Measurements from ENCODE around the gene SDE2.

DNA sequence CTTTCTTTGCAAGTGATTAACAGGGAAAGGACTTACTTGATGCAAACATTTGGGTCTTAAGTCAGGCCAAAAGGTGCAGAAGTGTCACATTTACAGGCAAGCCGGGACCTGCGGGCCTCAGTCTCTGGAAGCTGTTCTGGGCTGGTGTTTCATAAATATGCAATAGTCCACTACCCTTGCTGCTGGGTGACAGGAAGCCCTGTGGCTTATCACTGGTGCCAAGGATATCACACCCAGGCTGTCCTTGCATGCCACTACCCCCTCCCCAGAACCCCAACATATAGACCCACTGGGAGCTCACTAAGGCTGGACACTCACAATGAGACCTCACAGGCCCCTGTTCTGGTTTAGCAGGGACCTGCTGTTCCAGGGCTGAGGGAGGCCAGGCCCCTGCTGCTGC lies 54.8 kb downstream of the SDE2 start:
- TF ChIP-seq, protein P1, sequence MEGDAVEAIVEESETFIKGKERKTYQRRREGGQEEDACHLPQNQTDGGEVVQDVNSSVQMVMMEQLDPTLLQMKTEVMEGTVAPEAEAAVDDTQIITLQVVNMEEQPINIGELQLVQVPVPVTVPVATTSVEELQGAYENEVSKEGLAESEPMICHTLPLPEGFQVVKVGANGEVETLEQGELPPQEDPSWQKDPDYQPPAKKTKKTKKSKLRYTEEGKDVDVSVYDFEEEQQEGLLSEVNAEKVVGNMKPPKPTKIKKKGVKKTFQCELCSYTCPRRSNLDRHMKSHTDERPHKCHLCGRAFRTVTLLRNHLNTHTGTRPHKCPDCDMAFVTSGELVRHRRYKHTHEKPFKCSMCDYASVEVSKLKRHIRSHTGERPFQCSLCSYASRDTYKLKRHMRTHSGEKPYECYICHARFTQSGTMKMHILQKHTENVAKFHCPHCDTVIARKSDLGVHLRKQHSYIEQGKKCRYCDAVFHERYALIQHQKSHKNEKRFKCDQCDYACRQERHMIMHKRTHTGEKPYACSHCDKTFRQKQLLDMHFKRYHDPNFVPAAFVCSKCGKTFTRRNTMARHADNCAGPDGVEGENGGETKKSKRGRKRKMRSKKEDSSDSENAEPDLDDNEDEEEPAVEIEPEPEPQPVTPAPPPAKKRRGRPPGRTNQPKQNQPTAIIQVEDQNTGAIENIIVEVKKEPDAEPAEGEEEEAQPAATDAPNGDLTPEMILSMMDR (IDR thresholded peaks at IDR 0.05), result no peak
- no peak for TF ChIP-seq POLR2AphosphoS5 (IDR thresholded peaks at IDR 0.05)
